ENCODE data around the gene CAMTA1.

- TF ChIP-seq POLR2A (IDR thresholded peaks at IDR 0.05; ENCODE audit: borderline replicate concordance, extremely low read depth, insufficient read depth, insufficient read length) (no peak), EZH2 (IDR thresholded peaks at IDR 0.05) (no peak), CTCF (IDR thresholded peaks at IDR 0.05 in 2 of 3, conservative IDR thresholded peaks at IDR 0.05 in 1 of 3; ENCODE audit: borderline replicate concordance in 1 of 3, insufficient read depth in 1 of 3, low read depth in 2 of 3, low read length in 2 of 3) (no peak), YY1 (IDR thresholded peaks at IDR 0.05; ENCODE audit: extremely low read depth, insufficient replicate concordance, low read depth, low read length) (no peak), CEBPB (IDR thresholded peaks at IDR 0.05; ENCODE audit: low read depth) (no peak), POLR2AphosphoS5 (IDR thresholded peaks at IDR 0.05; ENCODE audit: low read depth, low read length) (no peak), SIN3A (IDR thresholded peaks at IDR 0.05; ENCODE audit: low read depth) (no peak), MAX (IDR thresholded peaks at IDR 0.05) (no peak), TCF7L2 (IDR thresholded peaks at IDR 0.05; ENCODE audit: borderline replicate concordance, extremely low read depth, insufficient read depth, insufficient read length) (no peak), REST (IDR thresholded peaks at IDR 0.05; ENCODE audit: low read depth) (no peak), SRF (IDR thresholded peaks at IDR 0.05; ENCODE audit: low read depth) (no peak)
Observed at GRCh38 chr1:7519861-7520395, 734.7 kb downstream of the CAMTA1 start.

Data from HCT116 (cell line).